HEK293 (cell line): ENCODE measurements around the gene CCER1.

Source experiments
- ATF2 ChIP-seq: fragments of 450-650 bp; formaldehyde crosslinking; IDR thresholded peaks from 2 replicates; pipeline ENCODE4 v1.5.1; 2016; ENCODE audit warnings: missing biosample characterization, missing genetic modification characterization, low read depth
- CTCF ChIP-seq: fragments of 450-650 bp; formaldehyde crosslinking; IDR thresholded peaks from 2 replicates; pipeline ENCODE4 v1.5.1; 2016; ENCODE audit warnings: missing biosample characterization, missing genetic modification characterization
- KLF1 ChIP-seq: fragments of 450-650 bp; formaldehyde crosslinking; IDR thresholded peaks from 2 replicates; pipeline ENCODE4 v1.5.1; 2016; ENCODE audit warnings: missing biosample characterization, missing genetic modification characterization
- PATZ1 ChIP-seq: fragments of 450-650 bp; formaldehyde crosslinking; IDR thresholded peaks from 2 replicates; pipeline ENCODE4 v1.5.1; 2016; ENCODE audit warnings: missing biosample characterization, missing genetic modification characterization
- ZBTB17 ChIP-seq: fragments of 450-650 bp; formaldehyde crosslinking; IDR thresholded peaks from 2 replicates; pipeline ENCODE4 v1.5.1; 2016; ENCODE audit warnings: missing biosample characterization, missing genetic modification characterization
- ZNF785 ChIP-seq: fragments of 450-650 bp; formaldehyde crosslinking; IDR thresholded peaks from 2 replicates; pipeline ENCODE4 v1.5.1; 2016; ENCODE audit warnings: missing biosample characterization, missing genetic modification characterization
- TF ChIP-seq, protein P1 (sequence below): fragments of 450-650 bp; formaldehyde crosslinking; IDR thresholded peaks from 2 replicates; pipeline ENCODE4 v1.5.1; 2016; ENCODE audit warnings: missing biosample characterization, missing genetic modification characterization
- TF ChIP-seq, protein P2 (sequence below): fragments of 450-650 bp; formaldehyde crosslinking; IDR thresholded peaks from 2 replicates; pipeline ENCODE4 v1.5.1; 2016; ENCODE audit warnings: missing biosample characterization, missing genetic modification characterization, borderline replicate concordance

- TF ChIP-seq ATF2 (tag by site-specific recombination) (no peak), KLF1 (tag by site-specific recombination) (no peak), ZNF785 (tag by site-specific recombination) (no peak), CTCF (tag by site-specific recombination) (no peak), ZBTB17 (tag by site-specific recombination) (no peak), PATZ1 (tag by site-specific recombination) (no peak)
- TF ChIP-seq, protein P1, sequence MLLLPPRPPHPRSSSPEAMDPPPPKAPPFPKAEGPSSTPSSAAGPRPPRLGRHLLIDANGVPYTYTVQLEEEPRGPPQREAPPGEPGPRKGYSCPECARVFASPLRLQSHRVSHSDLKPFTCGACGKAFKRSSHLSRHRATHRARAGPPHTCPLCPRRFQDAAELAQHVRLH (tag by site-specific recombination), result no peak
- TF ChIP-seq, protein P2, sequence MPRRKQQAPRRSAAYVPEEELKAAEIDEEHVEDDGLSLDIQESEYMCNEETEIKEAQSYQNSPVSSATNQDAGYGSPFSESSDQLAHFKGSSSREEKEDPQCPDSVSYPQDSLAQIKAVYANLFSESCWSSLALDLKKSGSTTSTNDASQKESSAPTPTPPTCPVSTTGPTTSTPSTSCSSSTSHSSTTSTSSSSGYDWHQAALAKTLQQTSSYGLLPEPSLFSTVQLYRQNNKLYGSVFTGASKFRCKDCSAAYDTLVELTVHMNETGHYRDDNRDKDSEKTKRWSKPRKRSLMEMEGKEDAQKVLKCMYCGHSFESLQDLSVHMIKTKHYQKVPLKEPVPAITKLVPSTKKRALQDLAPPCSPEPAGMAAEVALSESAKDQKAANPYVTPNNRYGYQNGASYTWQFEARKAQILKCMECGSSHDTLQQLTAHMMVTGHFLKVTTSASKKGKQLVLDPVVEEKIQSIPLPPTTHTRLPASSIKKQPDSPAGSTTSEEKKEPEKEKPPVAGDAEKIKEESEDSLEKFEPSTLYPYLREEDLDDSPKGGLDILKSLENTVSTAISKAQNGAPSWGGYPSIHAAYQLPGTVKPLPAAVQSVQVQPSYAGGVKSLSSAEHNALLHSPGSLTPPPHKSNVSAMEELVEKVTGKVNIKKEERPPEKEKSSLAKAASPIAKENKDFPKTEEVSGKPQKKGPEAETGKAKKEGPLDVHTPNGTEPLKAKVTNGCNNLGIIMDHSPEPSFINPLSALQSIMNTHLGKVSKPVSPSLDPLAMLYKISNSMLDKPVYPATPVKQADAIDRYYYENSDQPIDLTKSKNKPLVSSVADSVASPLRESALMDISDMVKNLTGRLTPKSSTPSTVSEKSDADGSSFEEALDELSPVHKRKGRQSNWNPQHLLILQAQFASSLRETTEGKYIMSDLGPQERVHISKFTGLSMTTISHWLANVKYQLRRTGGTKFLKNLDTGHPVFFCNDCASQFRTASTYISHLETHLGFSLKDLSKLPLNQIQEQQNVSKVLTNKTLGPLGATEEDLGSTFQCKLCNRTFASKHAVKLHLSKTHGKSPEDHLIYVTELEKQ (tag by site-specific recombination), result no peak
These were observed 44.6 kb upstream of the CCER1 start for GRCh38 chr12:90999527-90999926.
